ENCODE data around the gene PKN2.

Gene PKN2

DNA sequence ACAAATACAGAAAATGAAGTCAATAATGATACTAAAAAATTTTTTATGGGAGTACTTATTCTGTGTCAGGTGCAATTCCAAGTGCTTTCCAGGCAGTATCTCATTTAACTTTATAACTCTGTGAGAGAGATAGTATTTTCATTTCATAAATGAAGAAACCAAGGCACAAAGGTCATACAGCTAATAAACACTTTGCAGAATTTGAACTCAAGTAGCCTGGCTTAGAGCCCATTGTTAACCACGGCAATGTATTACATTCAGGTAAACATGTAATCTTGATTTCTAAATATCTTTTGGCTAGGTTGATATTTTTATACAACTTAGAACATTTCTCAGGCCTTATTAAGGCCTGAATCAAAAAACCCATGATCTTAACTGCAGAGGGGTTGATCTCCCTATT lies 28.9 kb upstream of the PKN2 start:
- H3K4me1 ChIP-seq (ENCODE audit: control insufficient read depth, insufficient read depth, low read length): no peaks in the 10 kb centered on the region
- H3K9ac ChIP-seq (ENCODE audit: low read length in 2 of 2): no peak overlapping the region
- H3K4me3 ChIP-seq (ENCODE audit: low read length in 2 of 2): no peak overlapping the region
- H3K9me3 ChIP-seq (ENCODE audit: control insufficient read depth in 2 of 2, low read length in 2 of 2): no peaks in the 10 kb centered on the region
- H3K36me3 ChIP-seq (ENCODE audit: control insufficient read depth in 2 of 2, insufficient read depth in 2 of 2, low read length in 2 of 2): no peaks in the 10 kb centered on the region
- no peak overlapping the region for H3K27ac ChIP-seq (ENCODE audit: low read length)
- no peaks in the 10 kb centered on the region for H3K27me3 ChIP-seq (ENCODE audit: control insufficient read depth in 1 of 2, insufficient read depth in 2 of 2, low read length in 2 of 2)

DNA sequence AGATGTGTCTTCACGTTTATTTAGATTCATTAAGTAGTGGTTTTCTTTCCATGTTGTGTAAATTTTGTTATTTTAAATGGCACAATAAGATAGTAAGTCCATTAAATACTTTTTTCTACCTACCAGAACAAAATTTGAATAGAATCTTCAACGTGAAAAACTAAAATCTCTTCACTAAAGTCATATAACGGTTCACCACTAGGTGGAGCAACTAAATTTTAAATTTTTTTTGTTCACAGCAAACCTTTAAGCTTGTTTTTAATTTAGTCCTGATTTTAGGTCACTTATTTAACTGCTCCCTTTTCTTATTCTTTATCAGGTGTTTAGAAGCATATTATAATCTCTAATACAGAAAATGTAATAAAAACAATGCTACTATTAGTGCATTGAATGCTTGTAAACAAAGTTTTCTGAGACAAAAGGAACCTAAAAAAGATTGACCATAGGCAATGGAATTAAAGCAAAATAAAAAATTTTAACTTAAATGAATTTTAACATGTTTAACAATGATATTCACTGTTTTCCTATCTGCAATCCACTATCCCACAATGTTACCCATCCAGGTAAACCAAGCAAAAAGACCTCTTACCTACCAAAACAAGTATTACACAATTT lies 28.3 kb upstream of the PKN2 start:
- Histone ChIP-seq H3K9me3 (ENCODE audit: control insufficient read depth in 2 of 2, low read length in 2 of 2) (no peaks in the 10 kb centered on the region), H3K27ac (ENCODE audit: low read length) (no peak overlapping the region)

DNA sequence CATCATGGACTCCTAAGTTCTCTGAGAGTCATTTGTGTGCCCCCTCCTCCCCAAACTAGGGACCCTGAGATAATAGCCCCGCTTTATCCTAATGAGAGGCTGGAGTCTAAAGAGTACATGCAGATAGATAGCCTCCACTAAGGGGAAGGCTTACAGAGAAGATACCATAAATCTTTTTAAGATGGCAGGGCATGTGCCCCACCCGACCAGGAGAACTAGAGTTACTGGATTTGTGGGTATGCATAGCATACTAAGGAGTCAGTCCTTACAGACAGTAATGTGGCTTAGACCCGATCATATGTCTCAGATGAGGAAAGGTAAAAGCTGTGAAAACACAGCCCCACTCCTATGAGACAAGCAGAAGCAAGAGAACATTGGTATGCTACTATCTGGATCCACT lies 25.7 kb upstream of the PKN2 start:
- Histone ChIP-seq H3K4me3 (ENCODE audit: low read length in 2 of 2) (no peak overlapping the region), H3K27ac (ENCODE audit: low read length) (no peak overlapping the region), H3K4me1 (ENCODE audit: control insufficient read depth, insufficient read depth, low read length) (no peaks in the 10 kb centered on the region), H3K9ac (ENCODE audit: low read length in 2 of 2) (no peak overlapping the region), H3K36me3 (ENCODE audit: control insufficient read depth in 2 of 2, insufficient read depth in 2 of 2, low read length in 2 of 2) (no peaks in the 10 kb centered on the region), H3K9me3 (ENCODE audit: control insufficient read depth in 2 of 2, low read length in 2 of 2) (no peaks in the 10 kb centered on the region), H3K27me3 (ENCODE audit: control insufficient read depth in 1 of 2, insufficient read depth in 2 of 2, low read length in 2 of 2) (no peaks in the 10 kb centered on the region)

More for the DNA sequence above, 28.3 kb upstream of the PKN2 start:
- H3K36me3 ChIP-seq (ENCODE audit: control insufficient read depth in 2 of 2, insufficient read depth in 2 of 2, low read length in 2 of 2): no peaks in the 10 kb centered on the region
- H3K9ac ChIP-seq (ENCODE audit: low read length in 2 of 2): no peak overlapping the region
- no peaks in the 10 kb centered on the region for H3K27me3 ChIP-seq (ENCODE audit: control insufficient read depth in 1 of 2, insufficient read depth in 2 of 2, low read length in 2 of 2)
- H3K4me3 ChIP-seq (ENCODE audit: low read length in 2 of 2): no peak overlapping the region
- H3K4me1 ChIP-seq (ENCODE audit: control insufficient read depth, insufficient read depth, low read length): no peaks in the 10 kb centered on the region

GRCh38 chr1:88659552-88659951 lies 24.5 kb upstream of the PKN2 start:
- Histone ChIP-seq H3K27ac (ENCODE audit: low read length) (no peak overlapping the region), H3K9me3 (ENCODE audit: control insufficient read depth in 2 of 2, low read length in 2 of 2) (no peaks in the 10 kb centered on the region), H3K27me3 (ENCODE audit: control insufficient read depth in 1 of 2, insufficient read depth in 2 of 2, low read length in 2 of 2) (no peaks in the 10 kb centered on the region), H3K4me3 (ENCODE audit: low read length in 2 of 2) (no peak overlapping the region), H3K9ac (ENCODE audit: low read length in 2 of 2) (no peak overlapping the region), H3K36me3 (ENCODE audit: control insufficient read depth in 2 of 2, insufficient read depth in 2 of 2, low read length in 2 of 2) (no peaks in the 10 kb centered on the region), H3K4me1 (ENCODE audit: control insufficient read depth, insufficient read depth, low read length) (no peaks in the 10 kb centered on the region)

GRCh38 chr1:88661188-88661587 lies 22.9 kb upstream of the PKN2 start:
- no peaks in the 10 kb centered on the region for H3K9me3 ChIP-seq (ENCODE audit: control insufficient read depth in 2 of 2, low read length in 2 of 2)
- no peak overlapping the region for H3K4me3 ChIP-seq (ENCODE audit: low read length in 2 of 2)
- H3K27me3 ChIP-seq (ENCODE audit: control insufficient read depth in 1 of 2, insufficient read depth in 2 of 2, low read length in 2 of 2): no peaks in the 10 kb centered on the region
- H3K9ac ChIP-seq (ENCODE audit: low read length in 2 of 2): no peak overlapping the region
- no peaks in the 10 kb centered on the region for H3K4me1 ChIP-seq (ENCODE audit: control insufficient read depth, insufficient read depth, low read length)
- H3K27ac ChIP-seq (ENCODE audit: low read length): no peak overlapping the region
- H3K36me3 ChIP-seq (ENCODE audit: control insufficient read depth in 2 of 2, insufficient read depth in 2 of 2, low read length in 2 of 2): no peaks in the 10 kb centered on the region

GRCh38 chr1:88661951-88662699 lies 21.9 kb upstream of the PKN2 start:
- Histone ChIP-seq H3K27ac (ENCODE audit: low read length) (no peak overlapping the region), H3K36me3 (ENCODE audit: control insufficient read depth in 2 of 2, insufficient read depth in 2 of 2, low read length in 2 of 2) (no peaks in the 10 kb centered on the region), H3K9me3 (ENCODE audit: control insufficient read depth in 2 of 2, low read length in 2 of 2) (no peaks in the 10 kb centered on the region), H3K4me1 (ENCODE audit: control insufficient read depth, insufficient read depth, low read length) (no peaks in the 10 kb centered on the region), H3K27me3 (ENCODE audit: control insufficient read depth in 1 of 2, insufficient read depth in 2 of 2, low read length in 2 of 2) (no peaks in the 10 kb centered on the region), H3K4me3 (ENCODE audit: low read length in 2 of 2) (no peak overlapping the region), H3K9ac (ENCODE audit: low read length in 2 of 2) (no peak overlapping the region)

DNA sequence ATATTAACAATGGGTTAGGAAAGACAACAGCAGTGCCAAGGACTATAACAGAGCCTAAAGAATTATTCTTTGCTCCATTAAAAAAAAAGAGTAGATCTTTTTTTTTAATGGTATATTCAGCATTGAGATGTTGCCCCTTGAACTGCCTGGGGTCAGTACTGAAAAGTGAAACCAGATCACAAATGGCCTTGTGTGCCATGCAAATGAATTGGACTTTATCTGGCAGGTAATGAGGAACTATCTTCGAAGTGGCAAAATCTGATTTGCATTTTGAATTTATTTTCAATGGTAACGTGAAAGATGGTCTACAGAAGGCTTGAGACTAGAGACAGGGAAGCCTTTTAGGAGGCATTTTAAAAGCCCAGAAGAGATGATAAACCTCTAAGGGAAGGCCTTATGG lies 21.4 kb upstream of the PKN2 start:
- Histone ChIP-seq H3K4me3 (ENCODE audit: low read length in 2 of 2) (no peak overlapping the region), H3K9ac (ENCODE audit: low read length in 2 of 2) (no peak overlapping the region), H3K27ac (ENCODE audit: low read length) (no peak overlapping the region), H3K27me3 (ENCODE audit: control insufficient read depth in 1 of 2, insufficient read depth in 2 of 2, low read length in 2 of 2) (no peaks in the 10 kb centered on the region), H3K9me3 (ENCODE audit: control insufficient read depth in 2 of 2, low read length in 2 of 2) (no peaks in the 10 kb centered on the region), H3K4me1 (ENCODE audit: control insufficient read depth, insufficient read depth, low read length) (no peaks in the 10 kb centered on the region), H3K36me3 (ENCODE audit: control insufficient read depth in 2 of 2, insufficient read depth in 2 of 2, low read length in 2 of 2) (no peaks in the 10 kb centered on the region)

GRCh38 chr1:88668405-88668804 lies 15.7 kb upstream of the PKN2 start:
- no peaks in the 10 kb centered on the region for H3K4me1 ChIP-seq (ENCODE audit: control insufficient read depth, insufficient read depth, low read length)
- no peak overlapping the region for H3K27ac ChIP-seq (ENCODE audit: low read length)
- no peak overlapping the region for H3K9ac ChIP-seq (ENCODE audit: low read length in 2 of 2)
- no peaks in the 10 kb centered on the region for H3K36me3 ChIP-seq (ENCODE audit: control insufficient read depth in 2 of 2, insufficient read depth in 2 of 2, low read length in 2 of 2)
- H3K4me3 ChIP-seq (ENCODE audit: low read length in 2 of 2): no peak overlapping the region
- no peaks in the 10 kb centered on the region for H3K9me3 ChIP-seq (ENCODE audit: control insufficient read depth in 2 of 2, low read length in 2 of 2)
- no peaks in the 10 kb centered on the region for H3K27me3 ChIP-seq (ENCODE audit: control insufficient read depth in 1 of 2, insufficient read depth in 2 of 2, low read length in 2 of 2)

DNA sequence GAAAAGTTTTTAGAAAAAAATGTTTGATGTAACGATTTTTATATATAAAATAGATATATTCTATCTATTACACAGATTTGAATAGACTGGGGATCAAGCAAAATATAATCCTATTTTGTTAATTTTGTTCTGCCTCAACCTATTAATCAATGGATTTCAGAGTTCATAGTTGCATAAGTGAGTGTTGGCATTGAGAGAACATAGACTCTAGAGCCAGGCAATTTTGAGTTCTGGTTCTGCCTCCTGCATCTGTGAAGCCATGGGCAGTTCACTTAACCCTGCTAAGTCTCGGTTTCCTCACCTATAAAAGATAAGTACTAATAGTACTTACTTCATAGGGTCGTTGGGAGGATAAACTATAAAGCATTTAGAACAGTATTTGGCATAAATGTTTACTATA lies 13.6 kb upstream of the PKN2 start:
- Histone ChIP-seq H3K27ac (ENCODE audit: low read length) (no peak overlapping the region), H3K27me3 (ENCODE audit: control insufficient read depth in 1 of 2, insufficient read depth in 2 of 2, low read length in 2 of 2) (no peaks in the 10 kb centered on the region), H3K36me3 (ENCODE audit: control insufficient read depth in 2 of 2, insufficient read depth in 2 of 2, low read length in 2 of 2) (no peaks in the 10 kb centered on the region), H3K4me3 (ENCODE audit: low read length in 2 of 2) (no peak overlapping the region), H3K4me1 (ENCODE audit: control insufficient read depth, insufficient read depth, low read length) (no peaks in the 10 kb centered on the region), H3K9me3 (ENCODE audit: control insufficient read depth in 2 of 2, low read length in 2 of 2) (no peaks in the 10 kb centered on the region), H3K9ac (ENCODE audit: low read length in 2 of 2) (no peak overlapping the region)

DNA sequence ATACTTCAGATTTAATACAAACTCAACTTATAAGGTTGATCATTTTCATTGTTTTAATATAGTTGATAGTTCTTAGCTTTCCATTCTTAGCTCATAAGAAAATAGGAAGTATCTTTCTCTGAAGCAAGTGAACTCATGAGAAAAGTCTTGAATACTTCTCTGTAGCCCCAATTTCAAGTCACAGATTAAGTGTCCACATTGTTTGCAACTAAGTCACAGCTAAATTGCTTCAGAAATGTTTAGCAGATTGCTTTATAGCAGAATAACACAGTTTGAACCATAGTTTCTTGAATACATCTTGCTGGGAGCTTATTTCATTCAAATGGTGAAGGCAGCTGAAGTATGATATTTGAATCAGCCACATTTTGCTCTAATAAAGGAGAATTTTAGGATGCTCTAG lies 10.6 kb upstream of the PKN2 start:
- Histone ChIP-seq H3K27ac (ENCODE audit: low read length) (no peak overlapping the region), H3K9ac (ENCODE audit: low read length in 2 of 2) (no peak overlapping the region), H3K27me3 (ENCODE audit: control insufficient read depth in 1 of 2, insufficient read depth in 2 of 2, low read length in 2 of 2) (no peaks in the 10 kb centered on the region), H3K9me3 (ENCODE audit: control insufficient read depth in 2 of 2, low read length in 2 of 2) (no peaks in the 10 kb centered on the region), H3K4me1 (ENCODE audit: control insufficient read depth, insufficient read depth, low read length) (no peaks in the 10 kb centered on the region), H3K4me3 (ENCODE audit: low read length in 2 of 2) (no peak overlapping the region), H3K36me3 (ENCODE audit: control insufficient read depth in 2 of 2, insufficient read depth in 2 of 2, low read length in 2 of 2) (no peaks in the 10 kb centered on the region)

DNA sequence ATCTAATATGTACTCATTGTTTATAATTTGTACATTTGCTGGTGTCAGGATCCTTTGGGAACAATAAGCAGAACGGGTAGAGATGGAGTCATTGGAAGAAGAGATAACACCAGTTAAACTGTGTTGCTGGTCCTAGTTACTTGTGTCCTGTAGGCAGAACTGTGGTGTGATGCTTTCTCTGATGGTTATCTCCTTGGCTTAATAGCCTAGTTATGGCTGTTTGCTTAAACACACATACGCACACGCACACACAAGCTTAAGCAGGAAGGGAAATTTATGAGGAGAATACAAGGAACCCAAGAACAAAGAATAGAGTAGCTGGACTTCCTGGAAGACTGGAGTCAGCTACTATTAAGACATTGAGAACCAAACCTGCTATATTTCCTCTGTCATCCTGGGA lies 5.7 kb upstream of the PKN2 start:
- Histone ChIP-seq H3K9ac (ENCODE audit: low read length in 2 of 2) (no peak overlapping the region), H3K27ac (ENCODE audit: low read length) (no peak overlapping the region)

More for the DNA sequence above, 5.7 kb upstream of the PKN2 start:
- H3K27me3 ChIP-seq (ENCODE audit: control insufficient read depth in 1 of 2, insufficient read depth in 2 of 2, low read length in 2 of 2): no peaks in the 10 kb centered on the region
- H3K4me3 ChIP-seq (ENCODE audit: low read length in 2 of 2): no peak overlapping the region
- H3K36me3 ChIP-seq (ENCODE audit: control insufficient read depth in 2 of 2, insufficient read depth in 2 of 2, low read length in 2 of 2): no peaks in the 10 kb centered on the region
- H3K4me1 ChIP-seq (ENCODE audit: control insufficient read depth, insufficient read depth, low read length): peaks cover 5% of the 10 kb centered on the region
- H3K9me3 ChIP-seq (ENCODE audit: control insufficient read depth in 2 of 2, low read length in 2 of 2): no peaks in the 10 kb centered on the region

Measured in stomach smooth muscle (tissue), 2 donors.